GM19099 (cell line): ENCODE data around the gene C12orf54.

ENCODE experiments used
- POLR2A ChIP-seq: IDR thresholded peaks from 3 replicates; pipeline ENCODE4 v1.6.1; 2011; ENCODE audit warnings: low read depth; ENCODE audit not compliant: insufficient read length; ENCODE audit errors: extremely low read depth

C12orf54 gene

GRCh38 chr12:48508987-48509386 is 26.7 kb downstream of the C12orf54 start:
- TF ChIP-seq POLR2A, result no peak

- no peak for TF ChIP-seq POLR2A
Observed at GRCh38 chr12:48510111-48510510, 27.8 kb downstream of the C12orf54 start.

- TF ChIP-seq POLR2A, result no peak
Observed at GRCh38 chr12:48512855-48513254, 30.6 kb downstream of the C12orf54 start.

- TF ChIP-seq POLR2A, result no peak
Observed at GRCh38 chr12:48514728-48515127, 32.4 kb downstream of the C12orf54 start.

GRCh38 chr12:48525332-48525731 is 43.0 kb downstream of the C12orf54 start, which contains the start of gene OR8S1:
OR8S1 (plus strand) TSS chr12:48525632; CDS start chr12:48525632, 0 bp downstream.
- no peak for TF ChIP-seq POLR2A

GRCh38 chr12:48527891-48528670 is 45.8 kb downstream of the C12orf54 start:
- no peak for TF ChIP-seq POLR2A

GRCh38 chr12:48532601-48533000 is 50.3 kb downstream of the C12orf54 start:
- no peak for TF ChIP-seq POLR2A

- TF ChIP-seq POLR2A, result no peak
Observed at GRCh38 chr12:48536602-48537001, 54.3 kb downstream of the C12orf54 start.

- no peak for TF ChIP-seq POLR2A
Observed at GRCh38 chr12:48542300-48542928, 60.1 kb downstream of the C12orf54 start.

- TF ChIP-seq POLR2A, result no peak
Observed at GRCh38 chr12:48545833-48546469, 63.7 kb downstream of the C12orf54 start.
